RWPE2 (cell line): Measurements from ENCODE around the gene TUBA1C.
A peak's percentile ranks its signal among the peaks of the same experiment; 100 is the strongest.

Source experiments
- ATAC-seq: fragments of 200-7000 bp; cut with Tn5 transposase; 3 replicates; pipeline ENCODE4 v1.9.1; 2021; ENCODE audit warnings: low read depth
- DNase-seq: peaks from one replicate; pipeline ENCODE4 v3.0.0-alpha.2; 2020; ENCODE audit warnings: low spot score
- H3K27ac ChIP-seq: fragments of 450-650 bp; 2 replicates; pipeline ENCODE4 v1.5.1; 2017; ENCODE audit warnings: mild to moderate bottlenecking; ENCODE audit not compliant: poor library complexity, severe bottlenecking
- H3K27me3 ChIP-seq: fragments of 250-450 bp; sonication (Bioruptor Pico); 2 replicates; pipeline ENCODE4 v1.5.1; 2021; ENCODE audit warnings: mild to moderate bottlenecking, moderate library complexity; ENCODE audit not compliant: insufficient read depth, poor library complexity, severe bottlenecking
- H3K36me3 ChIP-seq: fragments of 250-450 bp; sonication (Bioruptor Pico); 2 replicates; pipeline ENCODE4 v1.5.1; 2020; ENCODE audit warnings: low read depth, mild to moderate bottlenecking, moderate library complexity
- H3K4me1 ChIP-seq: fragments of 250-450 bp; sonication (Bioruptor Pico); 2 replicates; pipeline ENCODE4 v1.5.1; 2021; ENCODE audit warnings: mild to moderate bottlenecking, moderate library complexity; ENCODE audit not compliant: insufficient read depth, poor library complexity, severe bottlenecking
- H3K4me3 ChIP-seq: fragments of 250-450 bp; sonication (Bioruptor Pico); 2 replicates; pipeline ENCODE4 v1.5.1; 2021; ENCODE audit warnings: mild to moderate bottlenecking, moderate library complexity; ENCODE audit not compliant: severe bottlenecking
- H3K9me3 ChIP-seq: fragments of 250-450 bp; sonication (Bioruptor Pico); 2 replicates; pipeline ENCODE4 v1.5.1; 2021; ENCODE audit warnings: mild to moderate bottlenecking, moderate library complexity; ENCODE audit not compliant: severe bottlenecking
- TF ChIP-seq, protein P1 (sequence below): fragments of 450-650 bp; IDR thresholded peaks from one replicate; pipeline ENCODE4 v1.5.1; 2017; ENCODE audit warnings: mild to moderate bottlenecking, moderate library complexity; ENCODE audit not compliant: poor library complexity, severe bottlenecking

The TUBA1C gene

DNA sequence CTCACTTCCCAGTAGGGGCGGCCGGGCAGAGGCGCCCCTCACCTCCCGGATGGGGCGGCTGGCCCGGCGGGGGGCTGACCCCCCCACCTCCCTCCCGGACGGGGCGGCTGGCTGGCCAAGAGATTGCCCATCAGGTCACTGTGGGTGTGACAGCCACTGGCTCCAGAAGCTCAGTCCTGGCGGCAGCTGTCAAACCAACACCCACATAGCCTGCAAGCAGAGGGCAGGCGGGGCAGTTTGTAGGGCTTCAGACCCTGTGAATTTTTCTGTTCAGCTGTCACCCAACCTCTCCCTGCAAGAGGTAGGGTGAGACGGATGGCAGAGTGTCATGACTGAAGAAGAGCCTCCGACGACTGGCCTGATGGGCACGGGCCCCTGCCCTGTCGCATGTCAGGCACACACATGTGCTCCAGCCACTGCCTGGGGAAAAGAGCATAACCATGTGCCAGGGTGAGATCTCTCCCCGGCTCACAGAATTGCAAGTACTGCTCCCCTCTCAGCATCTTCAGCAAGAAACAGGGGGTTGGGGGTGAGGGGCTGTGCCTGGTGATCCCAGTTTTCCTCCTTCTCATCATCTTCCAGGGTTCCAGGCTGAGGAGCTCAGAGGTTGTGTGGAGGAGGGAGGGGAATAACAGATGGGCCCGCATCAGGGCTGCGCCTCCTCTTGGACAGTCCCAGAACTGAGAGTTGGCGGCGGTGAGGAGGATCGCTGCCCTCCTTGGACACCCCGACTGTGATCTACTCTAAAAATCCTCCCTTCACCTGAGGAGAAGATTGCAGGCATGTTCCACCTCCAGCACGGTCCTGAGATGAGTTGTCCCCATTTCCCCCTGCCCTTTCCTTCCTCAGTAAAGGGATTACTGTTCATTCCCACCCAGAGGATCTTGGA lies 18.9 kb downstream of the TUBA1C start:
- TF ChIP-seq, protein P1, sequence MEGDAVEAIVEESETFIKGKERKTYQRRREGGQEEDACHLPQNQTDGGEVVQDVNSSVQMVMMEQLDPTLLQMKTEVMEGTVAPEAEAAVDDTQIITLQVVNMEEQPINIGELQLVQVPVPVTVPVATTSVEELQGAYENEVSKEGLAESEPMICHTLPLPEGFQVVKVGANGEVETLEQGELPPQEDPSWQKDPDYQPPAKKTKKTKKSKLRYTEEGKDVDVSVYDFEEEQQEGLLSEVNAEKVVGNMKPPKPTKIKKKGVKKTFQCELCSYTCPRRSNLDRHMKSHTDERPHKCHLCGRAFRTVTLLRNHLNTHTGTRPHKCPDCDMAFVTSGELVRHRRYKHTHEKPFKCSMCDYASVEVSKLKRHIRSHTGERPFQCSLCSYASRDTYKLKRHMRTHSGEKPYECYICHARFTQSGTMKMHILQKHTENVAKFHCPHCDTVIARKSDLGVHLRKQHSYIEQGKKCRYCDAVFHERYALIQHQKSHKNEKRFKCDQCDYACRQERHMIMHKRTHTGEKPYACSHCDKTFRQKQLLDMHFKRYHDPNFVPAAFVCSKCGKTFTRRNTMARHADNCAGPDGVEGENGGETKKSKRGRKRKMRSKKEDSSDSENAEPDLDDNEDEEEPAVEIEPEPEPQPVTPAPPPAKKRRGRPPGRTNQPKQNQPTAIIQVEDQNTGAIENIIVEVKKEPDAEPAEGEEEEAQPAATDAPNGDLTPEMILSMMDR: no peak
- Histone ChIP-seq H3K9me3 (no peaks in the 10 kb centered on the region), H3K4me3 (no peak overlapping the region), H3K36me3 (no peaks in the 10 kb centered on the region), H3K27ac (no peak overlapping the region), H3K4me1 (peaks cover 8% of the 10 kb centered on the region), H3K27me3 (no peaks in the 10 kb centered on the region)
- DNase-seq: no peak
- ATAC-seq: no peak

DNA sequence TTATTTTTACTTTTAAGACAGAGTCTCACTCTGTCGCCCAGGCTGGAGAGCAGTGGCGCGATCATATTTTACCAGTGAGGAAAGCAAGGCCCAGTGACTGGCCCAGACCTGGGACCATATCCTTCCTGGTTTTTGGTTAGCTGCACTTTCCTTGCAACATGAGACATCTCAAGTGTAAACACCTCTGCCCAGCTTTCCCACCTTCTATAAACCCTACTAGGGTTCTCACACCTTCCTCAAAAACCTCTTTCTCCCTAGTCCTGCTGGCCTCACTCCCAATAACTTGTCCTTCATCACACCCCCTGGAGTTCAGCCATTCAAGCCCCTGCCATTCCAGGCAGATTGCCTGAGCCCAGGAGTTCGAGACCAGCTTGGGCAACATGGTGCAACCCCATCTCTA lies 19.8 kb downstream of the TUBA1C start:
- ATAC-seq (no peak), DNase-seq (no peak)
- TF ChIP-seq, protein P1: no peak
- Histone ChIP-seq H3K36me3 (no peaks in the 10 kb centered on the region), H3K4me3 (no peak overlapping the region), H3K27me3 (no peaks in the 10 kb centered on the region), H3K4me1 (peaks cover 12% of the 10 kb centered on the region), H3K27ac (no peak overlapping the region), H3K9me3 (no peaks in the 10 kb centered on the region)

DNA sequence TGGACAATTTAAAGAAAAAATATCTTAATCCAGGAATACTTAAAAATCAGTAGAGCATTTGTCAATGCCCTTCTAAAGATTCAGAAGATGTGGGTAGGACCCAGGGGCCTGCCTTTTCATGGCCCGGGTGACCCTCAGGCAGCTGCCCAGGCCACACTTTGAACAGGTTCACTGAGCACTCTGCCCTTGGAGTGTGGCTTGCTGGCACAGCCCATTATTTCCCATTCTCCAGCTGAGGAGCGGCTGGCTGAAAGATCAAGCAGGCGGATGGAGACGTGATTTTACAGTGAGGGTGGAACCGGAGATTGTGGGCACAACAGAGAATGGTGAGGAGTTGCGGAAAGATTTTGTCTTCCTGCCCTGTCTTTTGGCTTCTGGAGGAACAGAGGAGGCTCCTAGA lies 23.0 kb downstream of the TUBA1C start:
- Histone ChIP-seq H3K36me3 (no peaks in the 10 kb centered on the region), H3K4me3 (no peak overlapping the region), H3K27ac (no peak overlapping the region), H3K4me1 (peaks cover 7% of the 10 kb centered on the region), H3K27me3 (no peaks in the 10 kb centered on the region), H3K9me3 (no peaks in the 10 kb centered on the region)
- no peak for DNase-seq
- no peak for ATAC-seq
- TF ChIP-seq, protein P1: no peak

DNA sequence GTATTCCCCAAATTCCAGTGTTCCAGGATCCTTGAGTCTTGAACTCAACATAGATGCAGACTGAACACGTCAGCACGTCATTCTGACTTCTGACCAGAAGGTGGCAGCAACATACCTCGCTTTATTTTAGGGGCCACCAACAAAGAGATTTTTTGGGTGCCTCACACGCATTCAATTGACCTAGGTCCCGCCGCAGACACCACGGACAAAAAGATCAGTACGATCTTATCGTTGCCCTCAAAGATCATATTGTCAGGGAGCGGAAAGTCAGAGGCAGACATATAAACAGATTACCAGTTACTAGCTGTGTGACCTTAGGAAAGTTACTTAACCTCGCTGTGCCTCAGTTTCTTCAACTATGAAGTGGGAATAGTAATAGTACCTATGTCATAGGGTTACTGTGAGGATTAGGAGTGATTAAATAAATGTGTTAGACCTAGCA lies 23.6 kb downstream of the TUBA1C start:
- DNase-seq (no peak), ATAC-seq (peak; percentile 41; the same call in 2 of the 3 replicates)
- Histone ChIP-seq H3K27me3 (no peaks in the 10 kb centered on the region), H3K9me3 (no peaks in the 10 kb centered on the region), H3K36me3 (no peaks in the 10 kb centered on the region), H3K27ac (no peak overlapping the region), H3K4me3 (no peak overlapping the region), H3K4me1 (peaks cover 7% of the 10 kb centered on the region)
- TF ChIP-seq, protein P1: peak; percentile 90
